Measurements from ENCODE around the gene CCDC149. TPM values are rescaled to one million over a fixed set of nuclear protein-coding genes. Genes with fewer than 3 reads are reported as not detected.

Gene CCDC149
- total RNA-seq, 2 experiments from 2014 or later: 0.25 to 0.69 TPM

DNA sequence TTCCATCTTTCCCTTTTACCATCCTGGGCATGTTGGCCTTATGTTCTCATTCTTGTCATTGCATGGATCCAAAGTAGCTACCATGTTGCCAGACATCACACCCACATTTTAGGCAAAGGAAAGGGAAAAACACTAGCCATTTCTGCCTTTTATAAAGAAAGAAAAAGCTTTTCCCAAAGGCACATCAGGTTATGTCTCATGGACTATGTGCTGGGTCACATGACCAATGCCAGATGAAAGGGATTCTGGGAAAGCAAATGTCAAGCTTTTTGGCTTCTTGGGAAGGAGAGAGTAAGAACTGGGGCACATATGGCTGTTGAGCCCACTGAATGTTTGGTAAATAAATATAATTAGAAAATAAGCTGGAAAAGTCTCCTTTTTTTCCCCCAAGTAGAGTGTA lies 121.8 kb downstream of the CCDC149 start:
- CTCF ChIA-PET: no interaction called here
- TF ChIP-seq, protein P1, sequence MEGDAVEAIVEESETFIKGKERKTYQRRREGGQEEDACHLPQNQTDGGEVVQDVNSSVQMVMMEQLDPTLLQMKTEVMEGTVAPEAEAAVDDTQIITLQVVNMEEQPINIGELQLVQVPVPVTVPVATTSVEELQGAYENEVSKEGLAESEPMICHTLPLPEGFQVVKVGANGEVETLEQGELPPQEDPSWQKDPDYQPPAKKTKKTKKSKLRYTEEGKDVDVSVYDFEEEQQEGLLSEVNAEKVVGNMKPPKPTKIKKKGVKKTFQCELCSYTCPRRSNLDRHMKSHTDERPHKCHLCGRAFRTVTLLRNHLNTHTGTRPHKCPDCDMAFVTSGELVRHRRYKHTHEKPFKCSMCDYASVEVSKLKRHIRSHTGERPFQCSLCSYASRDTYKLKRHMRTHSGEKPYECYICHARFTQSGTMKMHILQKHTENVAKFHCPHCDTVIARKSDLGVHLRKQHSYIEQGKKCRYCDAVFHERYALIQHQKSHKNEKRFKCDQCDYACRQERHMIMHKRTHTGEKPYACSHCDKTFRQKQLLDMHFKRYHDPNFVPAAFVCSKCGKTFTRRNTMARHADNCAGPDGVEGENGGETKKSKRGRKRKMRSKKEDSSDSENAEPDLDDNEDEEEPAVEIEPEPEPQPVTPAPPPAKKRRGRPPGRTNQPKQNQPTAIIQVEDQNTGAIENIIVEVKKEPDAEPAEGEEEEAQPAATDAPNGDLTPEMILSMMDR (IDR thresholded peaks at IDR 0.05): no peak
- Mint-ChIP-seq H3K27ac (no peak overlapping the region), H3K36me3 (ENCODE audit: low read depth) (no peaks in the 10 kb centered on the region), H3K27me3 (peaks cover 22% of the 10 kb centered on the region), H3K4me3 (no peak overlapping the region), H3K4me1 (ENCODE audit: low read depth) (no peaks in the 10 kb centered on the region), H3K9me3 (no peaks in the 10 kb centered on the region)
- H3K27me3 ChIP-seq (ENCODE audit: control insufficient read depth in 1 of 2, insufficient read depth in 2 of 2, low read length in 2 of 2): peaks cover 0 to 5% of the 10 kb centered on the region in 2 experiments
- no peaks in the 10 kb centered on the region for H3K36me3 ChIP-seq (ENCODE audit: insufficient read depth, low read length)
- no peak overlapping the region for H3K27ac ChIP-seq (ENCODE audit: low read depth in 1 of 2, low read length in 2 of 2)
- ATAC-seq (ENCODE audit: poor library complexity) (no peak), DNase-seq (no peak)
- no peak overlapping the region for H3K4me3 ChIP-seq (ENCODE audit: low read length)
- no peaks in the 10 kb centered on the region for H3K4me1 ChIP-seq (ENCODE audit: insufficient read depth, low read length)
- peaks cover 0 to 7% of the 10 kb centered on the region in 2 experiments for H3K9me3 ChIP-seq (ENCODE audit: control insufficient read depth in 1 of 2, insufficient read depth in 1 of 2, low read length in 2 of 2)
- POLR2A ChIA-PET: no interaction called here
- intact Hi-C loops (cut with DNase I, micrococcal nuclease): no loop called here

DNA sequence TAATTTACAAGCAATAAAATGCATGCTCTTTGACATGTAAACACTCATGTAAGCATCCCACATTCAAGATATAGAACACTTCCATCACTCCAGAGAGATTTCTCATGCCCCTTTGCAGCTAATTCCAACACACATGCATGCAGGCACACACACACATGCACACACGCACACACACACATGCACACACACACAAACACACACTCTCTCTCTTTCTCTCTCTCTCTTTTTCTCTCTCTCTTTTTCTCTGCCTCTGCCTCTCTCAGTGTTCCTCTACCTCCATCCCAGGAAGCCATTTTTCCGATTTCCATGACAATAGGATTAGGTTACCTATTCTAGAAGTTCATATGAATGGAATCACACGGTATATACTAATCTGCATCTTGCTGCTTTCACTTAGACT lies 129.3 kb downstream of the CCDC149 start:
- Mint-ChIP-seq H3K9me3 (no peaks in the 10 kb centered on the region), H3K4me3 (no peak overlapping the region), H3K4me1 (ENCODE audit: low read depth) (no peaks in the 10 kb centered on the region), H3K36me3 (ENCODE audit: low read depth) (no peaks in the 10 kb centered on the region), H3K27ac (no peak overlapping the region), H3K27me3 (peaks cover 6% of the 10 kb centered on the region)
- POLR2A ChIA-PET: no interaction called here
- TF ChIP-seq, protein P1 (IDR thresholded peaks at IDR 0.05): no peak
- H3K4me1 ChIP-seq (ENCODE audit: insufficient read depth, low read length): no peaks in the 10 kb centered on the region
- no peak for DNase-seq
- no peaks in the 10 kb centered on the region for H3K27me3 ChIP-seq (ENCODE audit: control insufficient read depth in 1 of 2, insufficient read depth in 2 of 2, low read length in 2 of 2)
- no peaks in the 10 kb centered on the region for H3K9me3 ChIP-seq (ENCODE audit: control insufficient read depth in 1 of 2, insufficient read depth in 1 of 2, low read length in 2 of 2)
- intact Hi-C loops (cut with DNase I, micrococcal nuclease): no loop called here
- ATAC-seq (ENCODE audit: poor library complexity): no peak
- H3K27ac ChIP-seq (ENCODE audit: low read depth in 1 of 2, low read length in 2 of 2): no peak overlapping the region
- CTCF ChIA-PET: no interaction called here
- no peaks in the 10 kb centered on the region for H3K36me3 ChIP-seq (ENCODE audit: insufficient read depth, low read length)
- no peak overlapping the region for H3K4me3 ChIP-seq (ENCODE audit: low read length)

DNA sequence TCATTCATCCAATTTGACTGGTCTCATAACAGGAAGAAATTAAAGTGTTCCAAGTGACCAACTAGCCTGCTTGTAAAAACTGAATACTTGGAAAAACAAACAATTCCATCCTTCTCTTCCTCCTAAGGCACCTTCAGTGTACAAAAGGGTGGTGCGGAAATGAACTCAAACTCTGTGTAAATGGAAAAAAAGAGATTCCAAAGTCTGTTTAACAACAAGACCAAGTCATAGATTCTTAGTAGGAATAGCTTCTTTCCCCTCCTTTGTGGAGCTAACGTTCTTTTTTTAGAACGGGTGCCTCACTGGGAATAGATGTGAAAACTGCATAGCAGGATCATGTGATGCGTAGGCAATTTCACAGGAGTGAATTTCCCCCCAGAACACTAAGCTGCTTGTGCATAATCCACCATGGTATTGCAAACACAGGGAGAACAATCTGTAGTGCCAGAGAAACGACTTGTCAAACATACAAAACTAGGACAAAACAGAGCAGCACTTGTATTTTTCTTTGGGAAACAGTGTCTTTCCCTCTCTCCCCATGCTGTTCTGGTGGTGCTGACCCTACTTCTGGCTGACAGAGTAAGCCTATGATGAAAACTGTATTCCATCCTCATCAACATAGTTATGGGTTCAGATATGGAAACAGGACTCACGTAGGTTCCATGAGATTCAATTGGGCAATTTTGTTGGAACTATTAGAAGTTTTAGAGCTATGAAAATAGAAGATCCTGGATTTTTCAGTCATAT lies 130.7 kb downstream of the CCDC149 start:
- H3K4me1 Mint-ChIP-seq (ENCODE audit: low read depth): no peaks in the 10 kb centered on the region
- no peak overlapping the region for H3K27ac ChIP-seq (ENCODE audit: low read depth in 1 of 2, low read length in 2 of 2)
- H3K36me3 Mint-ChIP-seq (ENCODE audit: low read depth): no peaks in the 10 kb centered on the region
- H3K27me3 ChIP-seq (ENCODE audit: control insufficient read depth in 1 of 2, insufficient read depth in 2 of 2, low read length in 2 of 2): no peaks in the 10 kb centered on the region
- peaks cover 6% of the 10 kb centered on the region for H3K27me3 Mint-ChIP-seq
- H3K9me3 Mint-ChIP-seq: no peaks in the 10 kb centered on the region
- POLR2A ChIA-PET: no interaction called here
- H3K4me3 ChIP-seq (ENCODE audit: low read length): no peak overlapping the region
- H3K36me3 ChIP-seq (ENCODE audit: insufficient read depth, low read length): no peaks in the 10 kb centered on the region
- ATAC-seq (ENCODE audit: poor library complexity) (no peak), DNase-seq (no peak)
- CTCF ChIA-PET: no interaction called here
- H3K9me3 ChIP-seq (ENCODE audit: control insufficient read depth in 1 of 2, insufficient read depth in 1 of 2, low read length in 2 of 2): no peaks in the 10 kb centered on the region
- intact Hi-C loops (cut with DNase I, micrococcal nuclease): no loop called here
- no peaks in the 10 kb centered on the region for H3K4me1 ChIP-seq (ENCODE audit: insufficient read depth, low read length)
- H3K4me3 Mint-ChIP-seq: no peak overlapping the region
- TF ChIP-seq, protein P1 (IDR thresholded peaks at IDR 0.05): no peak
- H3K27ac Mint-ChIP-seq: no peak overlapping the region

All from CD4-positive, alpha-beta T cell (primary cell).